Measurements from ENCODE around the gene GGCX.

GGCX gene

DNA sequence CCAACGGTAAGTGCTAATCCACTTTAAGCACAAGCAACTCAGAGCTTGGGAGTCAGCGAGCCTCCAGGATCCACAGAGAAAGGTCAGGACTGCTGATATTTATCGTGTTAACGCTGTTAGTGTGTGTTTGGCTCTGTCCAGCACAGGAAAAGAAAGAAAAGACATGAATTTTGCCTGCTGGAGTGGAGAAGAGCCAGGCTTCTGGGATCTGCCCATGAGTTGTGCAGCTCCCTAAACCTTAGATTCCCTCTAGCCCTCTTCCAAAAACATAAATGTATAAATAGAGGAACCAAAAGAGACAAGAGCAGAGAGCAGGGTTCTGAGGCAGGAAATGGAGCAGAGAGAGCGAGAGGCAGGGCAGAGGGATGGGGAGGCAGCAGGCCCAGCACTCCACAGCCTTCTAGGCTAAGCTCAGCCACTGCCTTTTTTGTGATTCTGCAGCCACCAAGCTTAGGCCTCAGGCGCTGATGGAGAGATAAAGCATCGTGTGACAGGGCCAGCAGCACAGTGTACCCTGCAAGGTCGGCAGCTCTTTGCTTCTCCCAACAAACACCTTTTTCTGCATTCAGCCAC is 36.9 kb downstream of the GGCX start:
- no peaks in the 10 kb centered on the region for H3K9me2 ChIP-seq (replicated peaks; ENCODE audit: control insufficient read depth, low read length)
- H3K27me3 ChIP-seq (ENCODE audit: control insufficient read depth, low read length), result peaks cover 17% of the 10 kb centered on the region
- no peaks in the 10 kb centered on the region for H4K20me1 ChIP-seq (ENCODE audit: control insufficient read depth, insufficient read depth, low read depth, low read length)
- H3K4me3 ChIP-seq (ENCODE audit: low read length), result no peak overlapping the region
- peaks cover 11% of the 10 kb centered on the region for H3K4me1 ChIP-seq (ENCODE audit: control insufficient read depth, low read length)
- H3K27ac ChIP-seq (ENCODE audit: low read depth, low read length), result no peak overlapping the region
- H3F3A ChIP-seq (ENCODE audit: control insufficient read depth, insufficient read depth), result no peaks in the 10 kb centered on the region
- H3K9me3 ChIP-seq (ENCODE audit: control insufficient read depth, insufficient read depth, low read length), result no peaks in the 10 kb centered on the region
- no peak overlapping the region for H3K4me2 ChIP-seq (ENCODE audit: low read length)
- no peaks in the 10 kb centered on the region for H3K36me3 ChIP-seq (ENCODE audit: control insufficient read depth, low read length)
- no peaks in the 10 kb centered on the region for H3K79me2 ChIP-seq (ENCODE audit: control insufficient read depth, low read length)
- TF ChIP-seq, protein P1, sequence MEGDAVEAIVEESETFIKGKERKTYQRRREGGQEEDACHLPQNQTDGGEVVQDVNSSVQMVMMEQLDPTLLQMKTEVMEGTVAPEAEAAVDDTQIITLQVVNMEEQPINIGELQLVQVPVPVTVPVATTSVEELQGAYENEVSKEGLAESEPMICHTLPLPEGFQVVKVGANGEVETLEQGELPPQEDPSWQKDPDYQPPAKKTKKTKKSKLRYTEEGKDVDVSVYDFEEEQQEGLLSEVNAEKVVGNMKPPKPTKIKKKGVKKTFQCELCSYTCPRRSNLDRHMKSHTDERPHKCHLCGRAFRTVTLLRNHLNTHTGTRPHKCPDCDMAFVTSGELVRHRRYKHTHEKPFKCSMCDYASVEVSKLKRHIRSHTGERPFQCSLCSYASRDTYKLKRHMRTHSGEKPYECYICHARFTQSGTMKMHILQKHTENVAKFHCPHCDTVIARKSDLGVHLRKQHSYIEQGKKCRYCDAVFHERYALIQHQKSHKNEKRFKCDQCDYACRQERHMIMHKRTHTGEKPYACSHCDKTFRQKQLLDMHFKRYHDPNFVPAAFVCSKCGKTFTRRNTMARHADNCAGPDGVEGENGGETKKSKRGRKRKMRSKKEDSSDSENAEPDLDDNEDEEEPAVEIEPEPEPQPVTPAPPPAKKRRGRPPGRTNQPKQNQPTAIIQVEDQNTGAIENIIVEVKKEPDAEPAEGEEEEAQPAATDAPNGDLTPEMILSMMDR (IDR thresholded peaks at IDR 0.05; ENCODE audit: low read depth, low read length, poor library complexity, severe bottlenecking), result no peak
- no peak for TF ChIP-seq EZH2phosphoT487 (IDR thresholded peaks at IDR 0.05; ENCODE audit: borderline replicate concordance, low read length)

DNA sequence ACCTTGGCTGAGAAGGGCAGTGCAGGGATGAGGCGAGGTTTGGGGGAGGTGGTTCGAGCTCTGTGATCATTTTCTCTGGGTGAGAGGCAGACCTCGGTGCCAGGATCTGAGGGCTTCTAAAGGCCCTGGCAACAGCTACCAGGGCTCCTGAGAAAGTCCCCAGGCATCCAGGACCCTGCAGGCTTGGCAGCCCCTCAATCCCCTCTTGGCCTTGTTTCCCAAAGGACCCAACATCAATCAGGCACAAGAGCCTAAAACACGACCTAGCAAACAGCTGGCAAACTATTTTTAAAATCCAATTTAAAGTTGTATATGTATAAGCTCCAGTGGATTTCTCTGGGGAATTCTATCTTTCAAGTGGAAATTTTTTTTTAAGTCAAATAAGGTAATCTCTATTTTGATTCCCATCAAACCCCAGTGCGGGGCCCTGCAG is 37.4 kb downstream of the GGCX start:
- H4K20me1 ChIP-seq (ENCODE audit: control insufficient read depth, insufficient read depth, low read depth, low read length), result no peaks in the 10 kb centered on the region
- TF ChIP-seq, protein P1 (IDR thresholded peaks at IDR 0.05; ENCODE audit: low read depth, low read length, poor library complexity, severe bottlenecking), result no peak
- no peak for TF ChIP-seq EZH2phosphoT487 (IDR thresholded peaks at IDR 0.05; ENCODE audit: borderline replicate concordance, low read length)
- H3K4me2 ChIP-seq (ENCODE audit: low read length), result no peak overlapping the region

DNA sequence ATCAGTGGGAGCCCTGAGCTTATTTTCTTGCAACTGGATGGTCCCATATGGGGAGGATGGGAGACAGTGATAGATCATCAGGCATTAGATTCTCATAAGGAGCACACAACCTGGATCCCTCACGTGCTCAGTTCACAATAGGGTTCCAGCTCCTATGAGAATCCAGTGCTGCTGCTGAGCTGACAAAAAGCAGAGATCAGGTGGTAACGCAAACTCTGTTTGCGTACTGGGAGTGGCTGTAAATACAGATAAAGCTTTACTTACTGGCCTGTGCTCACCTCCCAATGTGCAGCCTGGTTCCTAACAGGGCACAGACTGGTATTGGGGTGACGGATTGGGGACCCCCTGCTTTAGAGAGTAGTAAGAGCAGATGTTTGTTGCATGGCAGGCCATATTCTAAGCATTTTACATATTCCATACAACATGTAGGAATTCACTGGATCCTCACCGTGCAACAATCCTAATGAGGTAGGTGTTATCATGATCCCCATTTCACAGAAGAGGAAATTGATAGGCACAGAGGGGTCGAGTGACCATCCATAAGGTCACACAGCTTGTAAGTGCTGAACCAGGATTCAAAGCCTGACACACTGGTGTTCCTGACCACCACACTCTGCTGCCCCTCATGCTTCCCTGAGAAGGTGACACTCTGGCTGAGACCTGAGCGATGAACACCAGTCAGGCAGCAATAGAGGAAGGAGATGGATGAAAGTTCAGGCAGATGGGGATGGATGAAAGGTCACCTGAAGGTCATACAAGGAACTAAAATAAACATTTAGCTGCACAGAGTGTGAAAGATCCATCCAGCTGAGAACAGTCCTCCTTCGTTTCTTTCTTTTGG is 38.0 kb downstream of the GGCX start:
- Histone ChIP-seq H3K4me3 (ENCODE audit: low read length) (no peak overlapping the region), H3K27ac (ENCODE audit: low read depth, low read length) (no peak overlapping the region), H3F3A (ENCODE audit: control insufficient read depth, insufficient read depth) (no peaks in the 10 kb centered on the region), H3K27me3 (ENCODE audit: control insufficient read depth, low read length) (peaks cover 10% of the 10 kb centered on the region), H3K36me3 (ENCODE audit: control insufficient read depth, low read length) (no peaks in the 10 kb centered on the region), H3K9me3 (ENCODE audit: control insufficient read depth, insufficient read depth, low read length) (no peaks in the 10 kb centered on the region), H3K79me2 (ENCODE audit: control insufficient read depth, low read length) (no peaks in the 10 kb centered on the region), H3K4me2 (ENCODE audit: low read length) (no peak overlapping the region), H3K9me2 (replicated peaks; ENCODE audit: control insufficient read depth, low read length) (no peaks in the 10 kb centered on the region), H4K20me1 (ENCODE audit: control insufficient read depth, insufficient read depth, low read depth, low read length) (no peaks in the 10 kb centered on the region), H3K4me1 (ENCODE audit: control insufficient read depth, low read length) (peaks cover 11% of the 10 kb centered on the region)
- TF ChIP-seq, protein P1 (IDR thresholded peaks at IDR 0.05; ENCODE audit: low read depth, low read length, poor library complexity, severe bottlenecking), result no peak
- no peak for TF ChIP-seq EZH2phosphoT487 (IDR thresholded peaks at IDR 0.05; ENCODE audit: borderline replicate concordance, low read length)

More for the DNA sequence above, 37.4 kb downstream of the GGCX start:
- H3K9me2 ChIP-seq (replicated peaks; ENCODE audit: control insufficient read depth, low read length), result no peaks in the 10 kb centered on the region
- H3K36me3 ChIP-seq (ENCODE audit: control insufficient read depth, low read length), result no peaks in the 10 kb centered on the region
- peaks cover 13% of the 10 kb centered on the region for H3K27me3 ChIP-seq (ENCODE audit: control insufficient read depth, low read length)
- H3K79me2 ChIP-seq (ENCODE audit: control insufficient read depth, low read length), result no peaks in the 10 kb centered on the region
- H3K4me1 ChIP-seq (ENCODE audit: control insufficient read depth, low read length), result peaks cover 11% of the 10 kb centered on the region
- no peaks in the 10 kb centered on the region for H3F3A ChIP-seq (ENCODE audit: control insufficient read depth, insufficient read depth)
- H3K4me3 ChIP-seq (ENCODE audit: low read length), result no peak overlapping the region
- H3K9me3 ChIP-seq (ENCODE audit: control insufficient read depth, insufficient read depth, low read length), result no peaks in the 10 kb centered on the region
- no peak overlapping the region for H3K27ac ChIP-seq (ENCODE audit: low read depth, low read length)

All from DOHH2 (cell line).